ENCODE data around the gene DSCAML1.
A peak's percentile ranks its signal among the peaks of the same experiment; 100 is the strongest.

The DSCAML1 gene

DNA sequence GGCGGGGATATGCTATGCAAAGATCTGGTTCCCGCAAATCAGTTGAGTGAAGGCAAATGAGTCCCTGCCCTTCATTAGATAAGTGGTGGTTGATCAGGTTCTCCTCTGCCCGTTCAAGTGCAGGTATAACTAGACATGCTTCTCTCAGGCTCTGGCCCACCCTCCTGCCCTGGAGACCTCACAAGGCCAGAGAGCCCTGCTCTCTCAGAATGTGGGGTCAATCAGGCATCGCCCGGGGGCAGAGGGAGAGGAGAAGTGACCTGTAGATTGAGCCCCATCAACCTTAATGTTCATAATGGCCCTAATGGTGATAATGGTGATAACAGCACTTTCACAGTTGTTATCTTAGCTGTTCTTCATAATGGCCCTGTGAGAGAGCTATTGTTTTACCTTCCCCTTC is 224.3 kb downstream of the DSCAML1 start:
- DNase-seq: no peak

GRCh38 chr11:117572129-117572528 is 224.9 kb downstream of the DSCAML1 start:
- DNase-seq: peak; percentile 41

DNA sequence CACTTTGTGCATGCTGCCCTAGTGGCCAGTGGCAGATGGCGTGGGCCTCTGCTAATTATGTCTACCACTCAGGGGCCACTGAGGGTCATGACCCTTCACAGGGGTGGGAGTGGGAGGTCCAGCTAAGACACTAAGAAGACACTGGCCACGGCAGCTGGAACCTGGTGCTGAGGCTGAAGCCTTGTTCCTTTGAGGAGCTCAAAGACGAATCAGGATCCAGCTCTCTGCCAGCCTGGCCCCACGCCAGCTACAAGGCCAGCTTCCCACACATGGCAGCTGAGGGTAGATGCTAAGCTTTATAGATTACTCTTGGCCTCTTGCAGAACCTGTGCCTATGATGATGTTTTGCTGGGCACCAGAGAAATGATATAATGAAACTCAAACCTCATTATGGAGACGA is 226.3 kb downstream of the DSCAML1 start:
- no peak for DNase-seq

- DNase-seq: no peak
These were observed 227.1 kb downstream of the DSCAML1 start for GRCh38 chr11:117569911-117570310.

DNA sequence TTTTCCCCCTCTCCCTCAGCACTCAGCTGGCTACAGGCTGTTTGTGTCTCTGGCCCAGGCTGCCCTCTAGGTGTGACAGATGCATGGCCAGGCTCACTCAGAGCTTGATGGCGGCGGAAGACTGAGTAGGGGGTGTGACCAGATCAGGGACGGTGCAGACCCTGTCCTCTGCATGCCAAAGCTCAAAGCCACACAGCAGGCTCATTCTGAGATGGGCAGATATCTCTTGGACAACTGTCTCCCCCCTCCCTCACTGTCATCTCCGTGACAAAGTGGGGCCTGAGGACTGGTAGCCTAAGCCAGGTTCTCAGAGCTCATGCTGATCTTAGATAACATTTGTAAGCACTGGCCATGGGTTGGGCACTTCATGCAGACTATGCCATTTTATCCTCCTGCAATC is 231.3 kb downstream of the DSCAML1 start:
- DNase-seq: no peak

- no peak for DNase-seq
These were observed 232.7 kb downstream of the DSCAML1 start for GRCh38 chr11:117564321-117564720.

GRCh38 chr11:117563556-117563955 is 233.5 kb downstream of the DSCAML1 start:
- DNase-seq: no peak

DNA sequence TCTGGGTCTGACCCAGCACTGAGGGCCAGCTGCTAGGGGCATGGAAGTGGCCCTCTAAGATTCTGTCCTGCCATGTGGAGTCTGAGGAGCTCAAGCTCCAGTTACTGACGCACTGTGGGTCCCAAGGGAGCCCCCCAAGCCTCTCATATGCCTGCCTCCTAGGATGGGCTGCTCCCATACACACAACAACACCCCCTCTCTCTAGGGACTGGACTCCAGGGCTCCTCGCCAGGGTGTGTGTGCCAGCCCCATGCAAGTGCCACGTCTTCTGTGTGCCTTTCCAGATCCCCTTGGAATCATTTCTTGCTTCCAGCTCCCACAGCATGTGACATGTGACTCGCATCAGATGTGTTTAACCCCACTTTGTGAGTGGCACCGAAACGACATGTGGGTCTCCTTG is 234.9 kb downstream of the DSCAML1 start:
- DNase-seq: no peak

DNA sequence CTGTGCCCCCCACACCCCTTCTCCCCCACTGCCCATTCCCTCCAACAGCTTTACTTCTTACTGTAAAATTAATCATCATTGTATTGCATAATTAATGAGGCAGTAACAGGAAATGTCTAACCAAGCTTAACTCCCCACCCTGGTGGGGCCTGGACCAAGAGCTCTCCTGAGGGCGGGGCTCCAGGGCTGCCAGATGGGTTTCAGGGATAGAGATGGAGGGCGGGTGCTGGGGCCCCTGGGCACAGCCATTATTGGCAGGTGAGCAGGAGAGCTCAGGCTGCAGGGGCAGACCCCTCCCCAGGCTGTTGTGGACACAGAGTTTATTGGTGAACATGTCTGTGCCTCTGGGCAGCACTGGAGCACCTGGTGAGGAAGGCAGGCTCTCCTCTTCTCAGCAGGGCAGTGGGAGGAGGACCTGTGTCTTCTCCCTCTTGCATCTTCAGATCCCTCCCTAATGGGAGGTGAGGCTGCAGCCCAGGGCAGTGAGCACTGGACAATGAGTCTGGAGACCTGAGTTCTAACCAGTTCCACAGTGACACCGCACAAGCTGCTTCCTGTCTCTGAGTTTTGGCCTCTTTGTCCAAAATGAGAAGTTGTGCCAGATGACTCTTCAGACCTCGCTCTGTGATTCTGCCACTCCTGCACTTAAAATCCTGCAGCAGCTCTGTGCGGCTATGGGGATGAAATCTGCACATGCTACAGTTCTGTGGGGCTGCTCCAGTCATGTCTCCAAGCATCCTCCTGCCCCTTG is 236.1 kb downstream of the DSCAML1 start:
- no peak for DNase-seq

- DNase-seq: no peak
These were observed 237.3 kb downstream of the DSCAML1 start for GRCh38 chr11:117559698-117560097.

DNA sequence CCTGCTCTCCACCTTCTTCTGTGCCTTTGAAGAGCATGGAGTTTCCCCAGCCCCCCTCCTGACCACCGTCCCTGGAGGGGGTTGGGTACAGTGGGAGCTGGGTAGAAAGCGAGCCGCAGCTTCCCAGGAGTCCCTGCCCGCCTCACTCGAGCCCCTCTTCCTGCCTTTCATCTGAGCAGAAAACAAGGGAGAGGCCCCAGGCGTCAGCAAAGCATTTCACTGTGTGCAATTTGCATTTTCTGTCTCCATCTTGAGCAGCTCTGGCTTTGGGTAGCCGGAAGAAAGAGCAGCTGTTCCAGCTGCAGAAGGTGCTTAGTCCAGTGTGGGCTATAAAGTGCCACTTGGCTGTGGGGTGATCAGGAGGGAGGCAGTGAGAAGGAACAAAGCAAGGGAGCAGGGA is 239.7 kb downstream of the DSCAML1 start:
- no peak for DNase-seq

- no peak for DNase-seq
These were observed 242.2 kb downstream of the DSCAML1 start for GRCh38 chr11:117554601-117555333.

DNA sequence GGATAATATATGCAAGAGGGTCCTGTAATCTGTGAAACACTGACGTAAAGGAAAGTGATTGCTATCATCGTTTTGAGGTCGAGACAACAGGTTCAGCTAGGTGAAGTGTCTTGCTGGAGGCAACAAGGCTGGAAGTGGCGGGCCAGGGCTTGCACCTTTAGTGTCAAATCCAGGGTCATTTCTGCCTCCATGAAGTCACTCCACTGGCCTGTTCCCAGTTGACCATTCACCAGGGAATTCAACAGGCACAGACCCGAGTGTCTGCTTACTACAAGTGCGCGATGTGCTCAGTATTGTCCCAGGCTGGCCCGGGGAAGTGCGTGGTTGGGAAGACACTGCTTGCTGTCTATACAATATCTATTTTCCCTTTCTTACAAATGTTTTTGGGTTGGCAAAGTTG is 244.4 kb downstream of the DSCAML1 start:
- no peak for DNase-seq

- DNase-seq: no peak
These were observed 245.2 kb downstream of the DSCAML1 start for GRCh38 chr11:117551761-117552343.

DNA sequence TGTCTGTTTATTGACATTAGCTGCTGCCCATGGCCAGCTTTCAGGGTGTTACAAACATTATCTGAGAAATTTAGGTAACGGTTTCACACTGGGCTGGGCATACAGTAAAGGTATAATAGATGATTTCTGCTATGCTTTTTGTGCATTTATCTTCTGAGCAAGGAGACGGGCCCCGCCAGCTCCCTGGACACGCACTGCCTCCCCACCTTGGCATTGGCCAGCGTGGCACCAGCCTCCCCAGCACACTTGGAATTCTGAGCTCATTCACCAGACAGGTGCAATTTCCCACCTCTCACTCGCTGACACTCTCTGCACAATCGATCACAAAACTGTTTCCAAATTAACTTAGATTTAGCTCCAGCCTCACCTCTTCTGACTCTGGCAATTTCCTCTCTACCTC is 246.6 kb downstream of the DSCAML1 start:
- DNase-seq: no peak

- no peak for DNase-seq
These were observed 247.6 kb downstream of the DSCAML1 start for GRCh38 chr11:117549417-117549816.

- no peak for DNase-seq
These were observed 248.1 kb downstream of the DSCAML1 start for GRCh38 chr11:117548876-117549275.

DNA sequence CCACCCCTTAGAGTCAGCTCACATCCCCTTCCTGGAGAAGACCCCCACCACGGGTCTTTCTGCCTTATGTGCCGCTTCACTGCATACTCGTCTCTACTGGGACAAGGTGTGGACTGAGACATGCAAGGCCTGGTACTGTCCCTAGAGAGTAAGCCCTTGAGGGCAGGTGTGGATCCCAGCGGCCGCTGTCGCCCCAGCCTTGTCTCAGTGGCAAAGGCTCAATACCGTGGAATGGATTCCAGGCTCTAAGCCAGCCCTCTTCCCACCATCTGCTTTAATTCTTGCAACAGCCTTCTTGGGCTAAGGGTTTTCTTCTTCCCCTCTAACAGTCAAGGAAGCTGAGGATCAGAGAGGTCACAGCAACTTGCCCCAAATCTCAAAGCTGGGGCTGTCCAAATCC is 249.1 kb downstream of the DSCAML1 start:
- no peak for DNase-seq

DNA sequence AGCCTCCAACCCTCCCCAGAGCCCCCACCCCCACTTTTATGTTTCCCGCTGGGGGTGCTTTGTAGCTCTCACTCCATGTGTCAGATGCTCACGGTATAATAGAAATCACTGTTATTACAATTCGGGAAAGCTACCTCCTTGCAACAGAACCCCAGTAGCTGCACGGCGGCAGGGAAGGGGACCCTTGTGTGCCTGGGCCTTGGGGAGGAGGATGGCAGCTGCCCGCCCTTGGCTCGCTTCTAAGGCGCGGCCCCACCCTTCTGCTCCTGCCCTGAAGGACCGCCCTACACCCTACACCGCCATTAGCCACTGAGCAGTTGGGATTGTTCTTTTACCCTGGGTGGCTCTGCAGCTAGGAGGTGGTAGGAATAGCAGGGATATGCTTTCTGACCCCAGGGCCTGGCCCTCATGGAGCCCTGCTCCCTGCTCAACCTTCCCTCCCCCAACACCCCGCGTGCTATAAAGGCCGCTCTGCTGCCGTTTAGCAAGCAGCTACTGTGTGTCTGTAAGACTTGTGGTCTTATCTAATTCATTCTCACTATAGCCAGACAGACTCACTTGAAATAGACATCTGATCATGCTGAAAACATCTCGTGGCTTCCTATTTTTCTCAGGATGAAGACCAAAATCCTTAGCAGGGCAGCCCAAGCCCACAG is 249.7 kb downstream of the DSCAML1 start:
- DNase-seq: no peak

- no peak for DNase-seq
These were observed 250.4 kb downstream of the DSCAML1 start for GRCh38 chr11:117546431-117547194.

- no peak for DNase-seq
These were observed 251.3 kb downstream of the DSCAML1 start for GRCh38 chr11:117545706-117546105.

- no peak for DNase-seq
These were observed 252.8 kb downstream of the DSCAML1 start for GRCh38 chr11:117544130-117544800.

Data from MV-4-11 (cell line).